Activated CD8-positive, alpha-beta T cell treated with anti-CD3 and anti-CD28 coated beads, Interleukin-2, amount 10 ng/mL, durations not matched to agents 7 days and 5 days (primary cell): ENCODE results near the gene LRSAM1. TPM values are rescaled to one million over a fixed set of nuclear protein-coding genes. Genes with fewer than 3 reads are reported as not detected.

ENCODE experiments used
- ATAC-seq: fragments of 150-1000 bp; cut with Tn5 transposase; one replicate; pipeline ENCODE4 v1.10.0; 2021; ENCODE audit warnings: moderate library complexity
- CTCF ChIA-PET: fragments of 350-600 bp; sonication (Branson Sonifier 250); formaldehyde crosslinking; loops from one replicate; lab custom pipeline; 2021; ENCODE audit warnings: antibody characterized with exemption; lab: Charles Lee
- POLR2A ChIA-PET: fragments of 350-600 bp; sonication (Branson Sonifier 250); formaldehyde crosslinking; loops from one replicate; lab custom pipeline; 2021; ENCODE audit warnings: antibody characterized with exemption; lab: Charles Lee
- DNase-seq: peaks from one replicate; pipeline ENCODE4 v3.0.0-alpha.2; 2020
- H3K27ac Mint-ChIP-seq: one replicate; pipeline ENCODE4 v1.8.0; 2021; ENCODE audit warnings: mild to moderate bottlenecking, mixed read lengths
- H3K27me3 Mint-ChIP-seq: one replicate; pipeline ENCODE4 v1.8.0; 2021; ENCODE audit warnings: low read depth, mixed read lengths
- H3K36me3 Mint-ChIP-seq: one replicate; pipeline ENCODE4 v1.8.0; 2021; ENCODE audit warnings: low read depth, mixed read lengths
- H3K4me1 Mint-ChIP-seq: one replicate; pipeline ENCODE4 v1.8.0; 2021; ENCODE audit warnings: low read depth, mixed read lengths
- H3K4me3 Mint-ChIP-seq: one replicate; pipeline ENCODE4 v1.8.0; 2021; ENCODE audit warnings: mild to moderate bottlenecking, mixed read lengths
- H3K9me3 Mint-ChIP-seq: one replicate; pipeline ENCODE4 v1.8.0; 2022; ENCODE audit warnings: mixed read lengths; ENCODE audit not compliant: insufficient read depth
- total RNA-seq, 2 experiments: library from RNA; stranded (reverse); gene quantifications; one replicate each; pipeline ENCODE4 v1.2.3, GENCODE V29; 2021

LRSAM1 gene
- total RNA-seq, 2 experiments from 2014 or later = 17.8 to 18.0 TPM

DNA sequence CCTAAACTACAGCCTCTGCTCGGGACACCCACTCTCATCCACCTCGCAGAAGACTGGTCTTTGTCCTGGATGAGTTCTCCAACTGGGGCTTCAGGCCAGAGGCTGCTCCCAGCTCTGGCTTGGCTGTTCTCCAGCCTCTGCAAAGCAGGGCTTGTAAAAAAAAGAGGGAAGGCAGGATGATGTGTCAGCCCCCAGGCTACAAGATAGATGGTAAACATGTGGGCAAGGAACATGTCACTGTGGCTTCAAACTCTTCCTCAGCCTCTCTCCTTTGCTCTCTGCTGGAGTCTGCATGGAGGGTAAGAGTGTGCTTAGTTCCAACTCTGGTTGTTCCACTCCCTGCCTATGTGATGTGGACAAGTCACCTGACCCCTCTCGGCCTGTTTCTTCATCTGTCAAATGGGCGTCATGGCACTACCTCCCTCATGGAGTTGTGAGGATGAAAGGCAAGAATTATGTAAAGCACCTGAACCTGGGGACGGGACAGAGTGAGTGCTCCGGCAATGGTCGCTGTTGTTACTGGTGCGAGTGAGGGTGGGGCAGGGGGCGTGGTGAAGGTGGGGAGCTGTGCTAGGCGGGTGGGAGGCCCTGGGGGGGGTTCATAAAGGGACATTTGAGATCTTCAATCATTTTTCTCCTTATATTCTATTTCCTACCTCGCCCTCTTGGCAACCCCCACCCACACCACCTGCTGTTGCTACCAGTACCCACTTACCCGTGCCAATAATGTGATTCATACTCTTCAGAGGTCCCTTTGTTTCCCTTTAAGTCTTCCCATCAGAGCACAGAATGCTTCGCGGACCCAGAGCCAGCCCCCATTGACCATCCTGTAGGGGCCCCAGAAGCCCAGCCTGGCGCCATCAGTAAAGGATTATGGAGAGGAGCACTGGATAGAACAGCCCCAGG is 33.9 kb upstream of the LRSAM1 start:
- H3K27ac Mint-ChIP-seq = no peak overlapping the region
- ATAC-seq (no peak), DNase-seq (no peak)
- ChIA-PET CTCF (interaction anchor here (0.9 to 3.3 kb wide), 5 partner anchors 25 to 202 kb away, joined by 3 to 12 read pairs (median 3); no protein-coding TSS in a partner anchor), POLR2A (no interaction called here)
- no peaks in the 10 kb centered on the region for H3K36me3 Mint-ChIP-seq
- peaks cover 4% of the 10 kb centered on the region for H3K4me1 Mint-ChIP-seq
- H3K27me3 Mint-ChIP-seq = peaks cover 22% of the 10 kb centered on the region
- H3K4me3 Mint-ChIP-seq = no peak overlapping the region
- no peaks in the 10 kb centered on the region for H3K9me3 Mint-ChIP-seq

DNA sequence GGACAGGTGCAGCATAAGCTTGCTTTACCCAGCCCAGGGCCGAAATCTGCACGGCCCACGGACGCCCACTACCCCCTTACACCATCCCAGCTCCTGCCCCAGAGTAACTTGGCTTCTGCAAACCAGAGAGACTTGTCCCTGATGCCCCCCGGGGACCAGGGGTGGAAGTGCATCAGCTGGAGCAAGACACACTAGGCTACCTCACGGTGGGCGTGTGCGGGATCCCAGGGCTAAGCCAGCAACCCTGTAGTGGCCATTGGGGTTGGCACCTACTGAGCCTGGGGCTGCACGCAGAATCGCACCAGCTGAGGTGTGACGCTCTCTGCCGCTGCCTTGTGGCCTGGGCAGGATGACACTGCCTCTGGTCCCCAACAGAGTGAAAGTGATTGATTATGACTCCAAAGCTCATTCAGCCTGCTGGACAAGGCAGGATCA is 33.3 kb upstream of the LRSAM1 start:
- Mint-ChIP-seq H3K4me3 (no peak overlapping the region), H3K27ac (no peak overlapping the region), H3K36me3 (no peaks in the 10 kb centered on the region), H3K4me1 (peaks cover 11% of the 10 kb centered on the region), H3K9me3 (no peaks in the 10 kb centered on the region), H3K27me3 (peaks cover 22% of the 10 kb centered on the region)
- POLR2A ChIA-PET = no interaction called here
- CTCF ChIA-PET = interaction anchor here (0.8 to 3.3 kb wide), 8 partner anchors 21 to 203 kb away, joined by 3 to 12 read pairs (median 4); partner anchors contain the start of genes LRSAM1, RPL12 and SLC2A8
- ATAC-seq = peak; percentile 73
- peak; percentile 67 for DNase-seq

GRCh38 chr9:127419348-127419747 is 32.0 kb upstream of the LRSAM1 start:
- CTCF ChIA-PET = interaction anchor here (1.4 to 3.3 kb wide), 2 partner anchors 23 to 204 kb away, joined by 4 to 12 read pairs; partner anchors contain the start of gene SLC2A8
- Mint-ChIP-seq H3K9me3 (no peaks in the 10 kb centered on the region), H3K4me3 (no peak overlapping the region), H3K36me3 (peaks cover 2% of the 10 kb centered on the region), H3K27me3 (peaks cover 16% of the 10 kb centered on the region), H3K27ac (peak overlapping the region; percentile 32), H3K4me1 (peaks cover 15% of the 10 kb centered on the region)
- DNase-seq (no peak), ATAC-seq (no peak)
- POLR2A ChIA-PET = no interaction called here

GRCh38 chr9:127421057-127421456 is 30.3 kb upstream of the LRSAM1 start:
- Mint-ChIP-seq H3K4me3 (no peak overlapping the region), H3K27me3 (peaks cover 4% of the 10 kb centered on the region), H3K4me1 (peaks cover 30% of the 10 kb centered on the region), H3K36me3 (peaks cover 3% of the 10 kb centered on the region), H3K27ac (no peak overlapping the region), H3K9me3 (no peaks in the 10 kb centered on the region)
- CTCF ChIA-PET = interaction anchor here (0.7 kb wide), 1 partner anchor 35 kb away, joined by 3 read pairs; no protein-coding TSS in a partner anchor
- DNase-seq = no peak
- no peak for ATAC-seq
- POLR2A ChIA-PET = no interaction called here

DNA sequence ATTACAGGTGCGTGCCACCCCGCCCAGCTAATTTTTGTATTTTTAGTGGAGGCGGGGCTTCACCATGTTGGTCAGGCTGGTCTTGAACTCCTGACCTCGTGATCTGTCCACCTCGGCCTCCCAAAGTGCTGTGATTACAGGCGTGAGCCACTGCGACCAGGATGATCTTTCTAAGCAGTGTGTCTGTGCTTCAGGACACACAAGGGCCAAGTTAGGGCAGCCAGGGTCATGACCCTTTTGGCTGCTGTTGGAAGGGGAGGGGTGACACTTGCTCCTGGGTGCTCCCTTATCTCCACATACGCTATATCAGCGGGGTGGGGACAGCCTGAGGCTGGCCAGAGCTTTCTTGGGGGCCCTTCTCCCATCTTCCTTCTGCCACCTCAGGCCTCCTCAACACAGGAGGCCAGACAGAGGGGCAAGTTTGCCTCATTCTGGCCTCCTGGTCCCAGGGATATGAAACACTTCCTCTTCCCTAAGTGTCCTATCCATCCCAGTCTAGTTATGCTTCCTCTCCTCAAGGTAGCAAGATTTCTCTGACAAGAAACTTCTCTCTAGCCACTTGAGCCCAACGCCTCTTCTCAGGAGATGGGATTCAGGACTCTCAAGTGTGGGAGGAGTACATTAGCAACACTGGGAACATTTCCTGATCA is 29.1 kb upstream of the LRSAM1 start:
- peaks cover 40% of the 10 kb centered on the region for H3K4me1 Mint-ChIP-seq
- no peaks in the 10 kb centered on the region for H3K27me3 Mint-ChIP-seq
- ChIA-PET CTCF (interaction anchor here (1.5 kb wide), 1 partner anchor 208 kb away, joined by 5 read pairs; no protein-coding TSS in a partner anchor), POLR2A (interaction anchor here (1.1 kb wide), 1 partner anchor 14 kb away, joined by 3 read pairs; no protein-coding TSS in a partner anchor)
- no peaks in the 10 kb centered on the region for H3K9me3 Mint-ChIP-seq
- no peak for ATAC-seq
- no peak for DNase-seq
- H3K4me3 Mint-ChIP-seq = no peak overlapping the region
- H3K27ac Mint-ChIP-seq = no peak overlapping the region
- peaks cover 10% of the 10 kb centered on the region for H3K36me3 Mint-ChIP-seq

GRCh38 chr9:127422787-127423186 is 28.5 kb upstream of the LRSAM1 start:
- Mint-ChIP-seq H3K4me1 (peaks cover 41% of the 10 kb centered on the region), H3K27me3 (no peaks in the 10 kb centered on the region), H3K27ac (peak overlapping the region; percentile 96), H3K36me3 (peaks cover 10% of the 10 kb centered on the region), H3K9me3 (no peaks in the 10 kb centered on the region), H3K4me3 (peak overlapping the region; percentile 99)
- ATAC-seq = no peak
- ChIA-PET POLR2A (interaction anchor here (2.9 kb wide), 1 partner anchor 28 kb away, joined by 40 read pairs; the partner anchor contains the start of genes LRSAM1 and RPL12), CTCF (interaction anchor here (1.5 to 1.7 kb wide), 2 partner anchors 26 to 208 kb away, joined by 5 read pairs; partner anchors contain the start of gene SLC2A8)
- DNase-seq = no peak

DNA sequence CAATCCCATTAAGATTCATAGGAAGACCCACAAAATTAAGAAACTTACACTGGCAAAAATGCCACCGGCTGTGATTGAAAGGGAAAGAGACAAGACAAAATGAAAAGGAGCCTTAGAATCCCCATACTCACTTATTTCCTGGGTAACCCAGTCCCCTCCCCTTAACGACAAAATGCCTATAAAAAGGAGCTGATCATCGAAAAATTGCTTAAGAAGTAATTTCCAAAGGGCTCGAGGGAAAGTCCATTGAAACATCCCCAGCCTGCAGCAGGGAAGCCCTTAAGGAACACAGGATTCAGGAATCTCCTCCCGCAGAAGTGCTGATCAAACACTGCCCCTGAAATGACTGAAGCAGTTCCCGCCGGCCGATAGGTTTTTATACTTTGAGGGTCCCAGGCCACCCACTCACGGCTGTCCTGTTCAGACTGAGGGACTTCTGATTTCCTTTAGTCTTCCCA is 27.8 kb upstream of the LRSAM1 start:
- Mint-ChIP-seq H3K4me3 (peak overlapping the region; percentile 99), H3K4me1 (peaks cover 46% of the 10 kb centered on the region), H3K9me3 (no peaks in the 10 kb centered on the region), H3K27ac (peak overlapping the region; percentile 96), H3K36me3 (peaks cover 13% of the 10 kb centered on the region), H3K27me3 (no peaks in the 10 kb centered on the region)
- POLR2A ChIA-PET = interaction anchor here (0.6 to 2.9 kb wide), 5 partner anchors 8 to 29 kb away, joined by 3 to 40 read pairs (median 3); partner anchors contain the start of genes LRSAM1 and RPL12
- DNase-seq (no peak), ATAC-seq (no peak)
- CTCF ChIA-PET = interaction anchor here (0.9 to 1.7 kb wide), 6 partner anchors 12 to 209 kb away, joined by 3 to 8 read pairs (median 5); partner anchors contain the start of genes LRSAM1, RPL12 and SLC2A8

GRCh38 chr9:127423934-127424675 is 27.2 kb upstream of the LRSAM1 start, which contains the start of gene ZNF79:
ZNF79 (plus strand) TSS chr9:127424382; CDS start chr9:127424788, 406 bp downstream.
- ATAC-seq = peak; percentile 89
- Mint-ChIP-seq H3K4me1 (peaks cover 46% of the 10 kb centered on the region), H3K36me3 (peaks cover 18% of the 10 kb centered on the region), H3K27me3 (no peaks in the 10 kb centered on the region), H3K27ac (peak within 1 kb of the TSS; percentile 96), H3K4me3 (peak within 1 kb of the TSS; percentile 99), H3K9me3 (no peaks in the 10 kb centered on the region)
- ChIA-PET CTCF (interaction anchor here (0.9 to 1.7 kb wide), 5 partner anchors 12 to 112 kb away, joined by 3 to 8 read pairs (median 5); partner anchors contain the start of genes LRSAM1, RPL12 and SLC2A8), POLR2A (interaction anchor here (0.6 to 2.9 kb wide), 7 partner anchors 8 to 394 kb away, joined by 3 to 40 read pairs (median 3); partner anchors contain the start of genes LRSAM1 and RPL12)
- DNase-seq = peak; percentile 95

DNA sequence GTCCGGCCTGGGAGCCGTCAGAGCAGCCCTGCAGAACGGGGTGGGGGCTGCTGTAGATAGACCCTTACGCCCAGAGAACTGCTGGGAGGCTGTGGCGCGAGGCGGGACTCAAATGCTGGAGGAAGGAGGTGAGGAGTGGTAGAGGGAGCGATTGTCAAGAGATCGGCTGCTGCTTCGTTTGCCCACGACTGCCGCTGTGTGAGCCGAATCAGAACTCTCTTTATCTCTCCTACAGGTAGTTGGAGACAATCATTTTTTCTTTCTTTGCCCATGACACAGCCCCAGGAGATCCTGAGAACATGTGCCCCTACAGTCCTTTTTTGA is 26.7 kb upstream of the LRSAM1 start:
- H3K4me3 Mint-ChIP-seq = peak overlapping the region; percentile 99
- ChIA-PET CTCF (interaction anchor here (1.3 to 1.7 kb wide), 3 partner anchors 11 to 28 kb away, joined by 3 to 8 read pairs (median 5); partner anchors contain the start of genes LRSAM1, RPL12 and SLC2A8), POLR2A (interaction anchor here (0.8 to 2.9 kb wide), 4 partner anchors 11 to 393 kb away, joined by 3 to 40 read pairs (median 5); partner anchors contain the start of genes LRSAM1 and RPL12)
- H3K27ac Mint-ChIP-seq = peak overlapping the region; percentile 96
- ATAC-seq (peak; percentile 43), DNase-seq (peak; percentile 58)
- peaks cover 20% of the 10 kb centered on the region for H3K36me3 Mint-ChIP-seq
- H3K4me1 Mint-ChIP-seq = peaks cover 46% of the 10 kb centered on the region
- H3K27me3 Mint-ChIP-seq = no peaks in the 10 kb centered on the region
- no peaks in the 10 kb centered on the region for H3K9me3 Mint-ChIP-seq

GRCh38 chr9:127426756-127427155 is 24.6 kb upstream of the LRSAM1 start:
- peak; percentile 15 for ATAC-seq
- Mint-ChIP-seq H3K27ac (peak overlapping the region; percentile 67), H3K4me3 (peak overlapping the region; percentile 99), H3K9me3 (no peaks in the 10 kb centered on the region), H3K4me1 (peaks cover 49% of the 10 kb centered on the region), H3K27me3 (no peaks in the 10 kb centered on the region), H3K36me3 (peaks cover 35% of the 10 kb centered on the region)
- POLR2A ChIA-PET = no interaction called here
- CTCF ChIA-PET = interaction anchor here (1.4 to 1.5 kb wide), 2 partner anchors 11 to 29 kb away, joined by 3 read pairs; no protein-coding TSS in a partner anchor
- DNase-seq = peak; percentile 48
